ENCODE results near the gene GFAP. TPM values are rescaled to one million over a fixed set of nuclear protein-coding genes. Genes with fewer than 3 reads are reported as not detected.

Gene GFAP
- polyA plus RNA-seq, 3 donors, result 0.03 to 0.33 (median 0.18) TPM

DNA sequence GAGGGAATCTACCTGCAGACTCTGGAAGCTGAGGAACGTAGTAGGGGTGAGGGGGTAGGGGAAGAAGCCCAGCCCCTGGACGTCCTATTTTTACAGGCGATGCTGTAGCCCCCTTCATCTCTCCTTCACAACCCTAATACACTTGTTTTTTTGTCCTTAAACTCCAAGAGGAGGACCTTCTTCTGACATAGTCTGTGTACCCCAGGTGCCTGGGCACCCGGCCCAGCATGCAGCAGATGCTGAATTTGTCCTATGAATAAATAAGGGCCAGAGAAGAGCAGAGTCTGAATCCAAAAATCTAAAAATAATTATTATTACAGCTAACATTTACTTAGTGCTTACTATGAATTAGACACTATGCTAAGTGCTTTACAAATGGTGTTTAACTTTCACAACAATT lies 27.2 kb upstream of the GFAP start:
- H3K4me1 ChIP-seq (ENCODE audit: control insufficient read depth in 1 of 2, insufficient read depth in 2 of 2, low read length in 2 of 2), result peaks cover 13 to 21% of the 10 kb centered on the region in 2 donors
- peaks cover 100% of the 10 kb centered on the region for H3K79me2 ChIP-seq (ENCODE audit: insufficient read depth, low read length)
- no peak overlapping the region for H3K4me2 ChIP-seq (replicated peaks; ENCODE audit: extremely low read depth, low read length, poor library complexity, severe bottlenecking)
- intact Hi-C loops (cut with micrococcal nuclease), result no loop called here
- peaks cover 0 to 5% (median 2%) of the 10 kb centered on the region in 7 donors for H3K9me3 Mint-ChIP-seq
- H3K36me3 ChIP-seq (replicated peaks in 1 of 2; ENCODE audit: control insufficient read depth in 1 of 2, insufficient read depth in 2 of 2, low read length in 2 of 2), result peaks cover 4 to 35% of the 10 kb centered on the region in 2 donors
- H3K4me3 ChIP-seq (replicated peaks in 1 of 3; ENCODE audit: low read depth in 2 of 3, low read length in 3 of 3), result no peak overlapping the region
- no peak for DNase-seq
- peaks cover 10 to 51% of the 10 kb centered on the region in 2 donors for H3K36me3 Mint-ChIP-seq
- H3K4me1 Mint-ChIP-seq, result peaks cover 14% of the 10 kb centered on the region
- no peak overlapping the region for H3K27ac ChIP-seq (ENCODE audit: low read depth in 1 of 2, low read length in 2 of 2)
- no peak overlapping the region for H3K4me3 Mint-ChIP-seq
- H4K20me1 ChIP-seq (ENCODE audit: insufficient read depth, low read length), result no peaks in the 10 kb centered on the region
- no peaks in the 10 kb centered on the region for H3K27me3 ChIP-seq (ENCODE audit: control insufficient read depth in 2 of 2, insufficient read depth in 2 of 2, low read length in 2 of 2)
- peak overlapping the region in 1 of 7 donors; percentile 17 for H3K27ac Mint-ChIP-seq
- TF ChIP-seq, protein P1, sequence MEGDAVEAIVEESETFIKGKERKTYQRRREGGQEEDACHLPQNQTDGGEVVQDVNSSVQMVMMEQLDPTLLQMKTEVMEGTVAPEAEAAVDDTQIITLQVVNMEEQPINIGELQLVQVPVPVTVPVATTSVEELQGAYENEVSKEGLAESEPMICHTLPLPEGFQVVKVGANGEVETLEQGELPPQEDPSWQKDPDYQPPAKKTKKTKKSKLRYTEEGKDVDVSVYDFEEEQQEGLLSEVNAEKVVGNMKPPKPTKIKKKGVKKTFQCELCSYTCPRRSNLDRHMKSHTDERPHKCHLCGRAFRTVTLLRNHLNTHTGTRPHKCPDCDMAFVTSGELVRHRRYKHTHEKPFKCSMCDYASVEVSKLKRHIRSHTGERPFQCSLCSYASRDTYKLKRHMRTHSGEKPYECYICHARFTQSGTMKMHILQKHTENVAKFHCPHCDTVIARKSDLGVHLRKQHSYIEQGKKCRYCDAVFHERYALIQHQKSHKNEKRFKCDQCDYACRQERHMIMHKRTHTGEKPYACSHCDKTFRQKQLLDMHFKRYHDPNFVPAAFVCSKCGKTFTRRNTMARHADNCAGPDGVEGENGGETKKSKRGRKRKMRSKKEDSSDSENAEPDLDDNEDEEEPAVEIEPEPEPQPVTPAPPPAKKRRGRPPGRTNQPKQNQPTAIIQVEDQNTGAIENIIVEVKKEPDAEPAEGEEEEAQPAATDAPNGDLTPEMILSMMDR (IDR thresholded peaks at IDR 0.05), result no peak
- no peaks in the 10 kb centered on the region for H3K9me3 ChIP-seq (replicated peaks in 1 of 2; ENCODE audit: control insufficient read depth in 1 of 2, insufficient read depth in 1 of 2, low read length in 2 of 2)
- no peak overlapping the region for H3K9ac ChIP-seq (ENCODE audit: insufficient read depth, low read length, poor library complexity, severe bottlenecking)
- no CpG with 5 or more reads among the region's 4 CpGs for WGBS (ENCODE audit: insufficient coverage)
- H3K27me3 Mint-ChIP-seq (ENCODE audit: low read depth in 3 of 3), result peaks cover 0 to 2% (median 0%) of the 10 kb centered on the region in 3 donors
- no peak overlapping the region for H2AFZ ChIP-seq (ENCODE audit: insufficient read depth, low read depth, low read length, poor library complexity, severe bottlenecking)

DNA sequence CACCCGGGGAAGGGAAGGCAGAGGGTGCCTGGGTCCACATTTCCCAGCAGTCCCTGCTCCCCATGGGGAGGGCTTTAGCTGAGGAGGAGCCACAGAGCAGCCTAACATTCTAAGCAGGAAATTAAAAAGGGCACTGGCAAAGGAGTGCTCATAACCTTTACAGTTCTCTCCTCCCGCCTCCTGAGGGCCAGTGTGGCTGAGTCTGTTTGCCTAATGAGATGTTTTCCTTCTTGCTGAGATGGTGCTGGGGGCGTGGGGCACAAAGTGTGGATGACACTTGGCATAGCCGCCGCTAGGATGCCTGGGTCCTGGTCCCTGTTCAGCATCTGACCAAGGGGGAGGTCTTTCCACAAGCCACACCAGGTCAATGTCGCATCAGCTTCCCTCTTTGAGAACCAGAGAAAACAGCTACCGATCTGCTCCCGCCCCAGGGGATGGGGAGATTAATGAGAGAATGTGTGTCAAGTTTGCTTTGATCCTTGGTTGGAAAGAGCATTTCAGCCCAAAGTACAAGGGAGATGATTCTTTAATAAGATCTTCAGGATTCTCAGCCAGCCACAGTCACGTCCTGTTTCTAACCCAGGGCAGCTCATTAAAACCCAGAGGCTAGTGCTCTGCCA lies 26.5 kb upstream of the GFAP start:
- Mint-ChIP-seq H3K4me3 (no peak overlapping the region), H3K4me1 (peaks cover 10% of the 10 kb centered on the region), H3K27me3 (ENCODE audit: low read depth in 3 of 3) (peaks cover 0 to 2% (median 0%) of the 10 kb centered on the region in 3 donors), H3K36me3 (peaks cover 14 to 51% of the 10 kb centered on the region in 2 donors), H3K27ac (peak overlapping the region in 2 of 7 donors; percentile 17 to 26), H3K9me3 (peaks cover 0 to 5% (median 2%) of the 10 kb centered on the region in 7 donors)
- Histone ChIP-seq H3K4me1 (ENCODE audit: control insufficient read depth in 1 of 2, insufficient read depth in 2 of 2, low read length in 2 of 2) (peaks cover 7 to 15% of the 10 kb centered on the region in 2 donors), H3K4me2 (replicated peaks; ENCODE audit: extremely low read depth, low read length, poor library complexity, severe bottlenecking) (no peak overlapping the region), H3K79me2 (ENCODE audit: insufficient read depth, low read length) (peaks cover 100% of the 10 kb centered on the region), H3K4me3 (replicated peaks in 1 of 3; ENCODE audit: low read depth in 2 of 3, low read length in 3 of 3) (no peak overlapping the region), H3K27ac (ENCODE audit: low read depth in 1 of 2, low read length in 2 of 2) (peak overlapping the region in 1 of 2 donors; percentile 0), H3K27me3 (ENCODE audit: control insufficient read depth in 2 of 2, insufficient read depth in 2 of 2, low read length in 2 of 2) (no peaks in the 10 kb centered on the region), H3K36me3 (replicated peaks in 1 of 2; ENCODE audit: control insufficient read depth in 1 of 2, insufficient read depth in 2 of 2, low read length in 2 of 2) (peaks cover 4 to 35% of the 10 kb centered on the region in 2 donors), H4K20me1 (ENCODE audit: insufficient read depth, low read length) (no peaks in the 10 kb centered on the region), H2AFZ (ENCODE audit: insufficient read depth, low read depth, low read length, poor library complexity, severe bottlenecking) (no peak overlapping the region), H3K9me3 (replicated peaks in 1 of 2; ENCODE audit: control insufficient read depth in 1 of 2, insufficient read depth in 1 of 2, low read length in 2 of 2) (no peaks in the 10 kb centered on the region), H3K9ac (ENCODE audit: insufficient read depth, low read length, poor library complexity, severe bottlenecking) (no peak overlapping the region)
- no peak for DNase-seq
- intact Hi-C loops (cut with micrococcal nuclease), result no loop called here
- 95% methylated on average over 7 of the region's 9 CpGs for WGBS (ENCODE audit: insufficient coverage)
- TF ChIP-seq, protein P1 (IDR thresholded peaks at IDR 0.05), result no peak
